IMR-90 (cell line): Measurements from ENCODE around the gene CNPPD1. TPM values are rescaled to one million over a fixed set of nuclear protein-coding genes. Genes with fewer than 3 reads are reported as not detected.
A peak's percentile ranks its signal among the peaks of the same experiment; 100 is the strongest.

Source experiments
- ATAC-seq: fragments of 200-7000 bp; cut with Tn5 transposase; 2 replicates; pipeline ENCODE4 v1.9.1; 2020; ENCODE audit warnings: low read depth, mild to moderate bottlenecking, moderate library complexity
- BruUV-seq: library from RNA; stranded (reverse); fragments of 400-500 nt; replicated peaks from 2 replicates; lab custom pipeline; 2021; lab: Mats Ljungman, UMichigan
- CTCF ChIA-PET: fragments of 300-600 bp; formaldehyde crosslinking; extraction: SDS; loops from one replicate; lab custom pipeline; 2021; ENCODE audit warnings: antibody characterized with exemption; lab: Yijun Ruan, JAX
- POLR2A ChIA-PET: fragments of 300-600 bp; sonication (Branson Sonifier 250); formaldehyde crosslinking; loops from one replicate; lab custom pipeline; 2022; ENCODE audit warnings: antibody characterized with exemption; ENCODE audit not compliant: unreplicated experiment; lab: Charles Lee
- DNase-seq: peaks from one replicate; pipeline ENCODE4 v3.0.0; 2013
- H2AFZ ChIP-seq: replicated peaks from 2 replicates; pipeline ENCODE3; 2013; ENCODE audit warnings: low read length, mild to moderate bottlenecking; ENCODE audit not compliant: poor library complexity
- H2AK5ac ChIP-seq: 2 replicates; pipeline ENCODE4 v1.6.1; 2013; ENCODE audit warnings: low read depth, low read length, inconsistent platforms
- H2AK9ac ChIP-seq: replicated peaks from 2 replicates; pipeline ENCODE3; 2013; ENCODE audit warnings: mild to moderate bottlenecking, low read depth, low read length, moderate library complexity; ENCODE audit not compliant: poor library complexity
- H2BK120ac ChIP-seq: 2 replicates; pipeline ENCODE4 v1.6.1; 2013; ENCODE audit warnings: low read depth, low read length, inconsistent platforms
- H2BK15ac ChIP-seq: 3 replicates; pipeline ENCODE4 v1.6.1; 2013; ENCODE audit warnings: low read depth, low read length, inconsistent platforms
- H2BK20ac ChIP-seq: 2 replicates; pipeline ENCODE4 v1.6.1; 2013; ENCODE audit warnings: low read depth, mild to moderate bottlenecking, inconsistent platforms, low read length, moderate library complexity
- H2BK5ac ChIP-seq: 2 replicates; pipeline ENCODE4 v1.6.1; 2013; ENCODE audit warnings: mild to moderate bottlenecking, low read depth, low read length, inconsistent platforms; ENCODE audit not compliant: poor library complexity, severe bottlenecking
- H3K14ac ChIP-seq: replicated peaks from 2 replicates; pipeline ENCODE4 v1.6.1; 2013; ENCODE audit warnings: low read depth, low read length, inconsistent platforms
- H3K18ac ChIP-seq: 2 replicates; pipeline ENCODE4 v1.6.1; 2013; ENCODE audit warnings: low read depth, low read length, control low read depth
- H3K23ac ChIP-seq: 2 replicates; pipeline ENCODE4 v1.6.1; 2013; ENCODE audit warnings: low read depth, low read length, inconsistent platforms
- H3K27ac ChIP-seq: 2 replicates; pipeline ENCODE4 v1.5.1; 2013; ENCODE audit warnings: mild to moderate bottlenecking, control low read depth, low read length; ENCODE audit not compliant: insufficient read depth
- H3K27me3 ChIP-seq: 2 replicates; pipeline ENCODE4 v1.6.1; 2013; ENCODE audit warnings: low read length; ENCODE audit not compliant: control insufficient read depth, insufficient read depth
- H3K36me3 ChIP-seq: 2 replicates; pipeline ENCODE4 v1.6.1; 2013; ENCODE audit warnings: low read length, mixed read lengths; ENCODE audit not compliant: control insufficient read depth, insufficient read depth
- H3K4ac ChIP-seq: 2 replicates; pipeline ENCODE4 v1.6.1; 2013; ENCODE audit warnings: low read depth, low read length, inconsistent platforms
- H3K4me1 ChIP-seq: 2 replicates; pipeline ENCODE4 v1.6.1; 2013; ENCODE audit warnings: low read length, mixed read lengths; ENCODE audit not compliant: control insufficient read depth, insufficient read depth
- H3K4me2 ChIP-seq: 2 replicates; pipeline ENCODE4 v1.6.1; 2013; ENCODE audit warnings: low read depth, mild to moderate bottlenecking, control low read depth, low read length, moderate library complexity
- H3K4me3 ChIP-seq: 2 replicates; pipeline ENCODE4 v1.5.1; 2013; ENCODE audit warnings: low read depth, mild to moderate bottlenecking, control low read depth, low read length, moderate library complexity; ENCODE audit not compliant: insufficient read depth
- H3K56ac ChIP-seq: 2 replicates; pipeline ENCODE4 v1.6.1; 2013; ENCODE audit warnings: low read length, inconsistent platforms; ENCODE audit not compliant: insufficient read depth; ENCODE audit errors: extremely low read depth
- H3K79me1 ChIP-seq, 2 experiments: 2 replicates each; pipeline ENCODE4 v1.6.1; 2013; ENCODE audit warnings: low read length in 2 of 2, inconsistent platforms in 1 of 2, low read depth in 1 of 2
- H3K9ac ChIP-seq: 2 replicates; pipeline ENCODE4 v1.6.1; 2013; ENCODE audit warnings: low read depth, low read length, control low read depth
- H3K9me1 ChIP-seq: 2 replicates; pipeline ENCODE4 v1.6.1; 2013; ENCODE audit warnings: low read length, inconsistent platforms; ENCODE audit not compliant: insufficient read depth
- H3K9me3 ChIP-seq: 2 replicates; pipeline ENCODE4 v1.6.1; 2013; ENCODE audit warnings: low read length; ENCODE audit not compliant: control insufficient read depth, insufficient read depth
- H4K20me1 ChIP-seq: 2 replicates; pipeline ENCODE4 v1.6.1; 2013; ENCODE audit warnings: low read length, inconsistent platforms; ENCODE audit not compliant: insufficient read depth
- H4K5ac ChIP-seq: 2 replicates; pipeline ENCODE4 v1.6.1; 2013; ENCODE audit warnings: mild to moderate bottlenecking, low read depth, low read length, control low read depth
- H4K8ac ChIP-seq, 2 experiments: 2 replicates each; pipeline ENCODE4 v1.6.1; 2013; ENCODE audit warnings: low read depth in 2 of 2, low read length in 2 of 2, control low read depth in 1 of 2, inconsistent platforms in 1 of 2
- H4K91ac ChIP-seq: 2 replicates; pipeline ENCODE4 v1.6.1; 2013; ENCODE audit warnings: low read depth, low read length, inconsistent platforms; ENCODE audit not compliant: insufficient read depth
- BHLHE40 ChIP-seq: fragments of 150-350 bp; IDR thresholded peaks from 2 replicates; pipeline ENCODE4 v1.6.1; 2016; ENCODE audit warnings: mild to moderate bottlenecking, low read depth, low read length
- CEBPB ChIP-seq: IDR thresholded peaks from 2 replicates; pipeline ENCODE4 v1.6.1; 2012; ENCODE audit warnings: low read depth, low read length, improper control_type of control experiment
- ELK1 ChIP-seq: fragments of 150-350 bp; IDR thresholded peaks from 2 replicates; pipeline ENCODE4 v1.6.1; 2016; ENCODE audit warnings: low read depth, mild to moderate bottlenecking, low read length, moderate library complexity, borderline replicate concordance
- FOS ChIP-seq: fragments of 150-350 bp; IDR thresholded peaks from 2 replicates; pipeline ENCODE4 v1.6.1; 2016; ENCODE audit warnings: low read depth, low read length
- MAFK ChIP-seq: IDR thresholded peaks from 2 replicates; pipeline ENCODE4 v1.6.1; 2012; ENCODE audit warnings: low read depth, low read length, improper control_type of control experiment
- MAZ ChIP-seq: IDR thresholded peaks from 2 replicates; pipeline ENCODE4 v1.6.1; 2012; ENCODE audit warnings: low read depth, mild to moderate bottlenecking, low read length, improper control_type of control experiment, moderate library complexity, borderline replicate concordance
- MXI1 ChIP-seq: IDR thresholded peaks from 2 replicates; pipeline ENCODE4 v1.6.1; 2012; ENCODE audit warnings: low read depth, mild to moderate bottlenecking, low read length, moderate library complexity, borderline replicate concordance
- NFE2L2 ChIP-seq: fragments of 150-350 bp; IDR thresholded peaks from 2 replicates; pipeline ENCODE4 v1.6.1; 2016; ENCODE audit warnings: low read depth, mild to moderate bottlenecking, low read length
- POLR2A ChIP-seq: IDR thresholded peaks from 2 replicates; pipeline ENCODE4 v1.6.1; 2012; ENCODE audit warnings: mild to moderate bottlenecking, low read depth, low read length
- RAD21 ChIP-seq: IDR thresholded peaks from 2 replicates; pipeline ENCODE4 v1.6.1; 2012; ENCODE audit warnings: low read length, improper control_type of control experiment
- RCOR1 ChIP-seq: IDR thresholded peaks from 2 replicates; pipeline ENCODE4 v1.6.1; 2012; ENCODE audit warnings: mild to moderate bottlenecking, low read length, improper control_type of control experiment; ENCODE audit not compliant: insufficient replicate concordance
- RFX5 ChIP-seq: IDR thresholded peaks from 2 replicates; pipeline ENCODE4 v1.8.0; 2012; ENCODE audit warnings: low read depth, mild to moderate bottlenecking, low read length, moderate library complexity
- SMC3 ChIP-seq: fragments of 150-350 bp; IDR thresholded peaks from 2 replicates; pipeline ENCODE4 v1.6.1; 2016; ENCODE audit warnings: low read depth, mild to moderate bottlenecking, antibody characterized with exemption, low read length, moderate library complexity
- USF2 ChIP-seq: fragments of 150-350 bp; IDR thresholded peaks from 2 replicates; pipeline ENCODE4 v1.6.1; 2017; ENCODE audit warnings: mild to moderate bottlenecking, antibody characterized with exemption, low read length, low read depth
- WGBS, 2 experiments: methylation state at CpG; one replicate each; pipeline versions ENCODE4 v1.1.5 to v1.1.7; 2013; ENCODE audit warnings: missing lambda C conversion rate in 2 of 2; ENCODE audit not compliant: insufficient read length in 1 of 2; ENCODE audit errors: extremely low coverage in 2 of 2; 5-methylcytosine and 5-hydroxymethylcytosine counted together
- dilution Hi-C: fragments of 300-500 bp; cut with HindIII; formaldehyde crosslinking; loops from one replicate; pipeline ENCODE4 v1.14.3; 2018; ENCODE audit warnings: low sequenced_read_pairs; ENCODE audit not compliant: unreplicated experiment
- in situ Hi-C: fragments of 300-500 bp; cut with MboI; formaldehyde crosslinking; loops from 3 replicates; pipeline ENCODE4 v1.14.3; 2019; ENCODE audit warnings: low sequenced_read_pairs, inconsistent platforms, mixed read lengths
- intact Hi-C: fragments of 100-400 bp; cut with micrococcal nuclease; formaldehyde crosslinking; loops from 2 replicates; pipeline ENCODE4 v1.10.0; 2022
- polyA plus RNA-seq, 3 experiments: library from polyadenylated mRNA; depleted of rRNA; stranded (reverse); fragments of >200 nt; gene quantifications; 2 replicates each; pipeline ENCODE4 v1.2.3, GENCODE V29; 2012; ENCODE audit warnings: low replicate concordance in 1 of 3
- total RNA-seq: library from RNA; depleted of rRNA; stranded (reverse); fragments of >200 nt; gene quantifications from 2 replicates; pipeline ENCODE4 v1.2.3, GENCODE V29; 2012

The CNPPD1 gene
- total and polyA plus RNA-seq, 2 of the 4 experiments (the other 2 are of a cell fraction) = 11.1 to 29.2 TPM

- Histone ChIP-seq H2AK5ac (peak within 1 kb of the TSS; percentile 97), H3K9me3 (no peaks in the 10 kb centered on the region), H4K5ac (peak within 1 kb of the TSS; percentile 94), H3K79me1 (peaks cover 25 to 51% of the 10 kb centered on the region in 2 experiments), H3K4me1 (0 out of 2 replicates have a peak, but pooled peaks cover 6% of the 10 kb centered on the region), H3K18ac (peak within 1 kb of the TSS; percentile 60), H3K23ac (peak within 1 kb of the TSS; percentile 97), H3K36me3 (peaks cover 45% of the 10 kb centered on the region), H2BK20ac (no peak within 1 kb of the TSS; the same call in 1 of the 2 replicates), H3K4ac (peak within 1 kb of the TSS; percentile 99), H3K27ac (peak within 1 kb of the TSS; percentile 96), H3K9ac (peak within 1 kb of the TSS; percentile 96), H2BK15ac (peak within 1 kb of the TSS; percentile 57; the same call in 1 of the 3 replicates), H3K9me1 (0 out of 2 replicates have a peak, but pooled peaks cover 2% of the 10 kb centered on the region), H4K8ac (peak within 1 kb of the TSS; percentile 72 to 99), H2AFZ (peak within 1 kb of the TSS; percentile 100), H4K91ac (peak within 1 kb of the TSS; percentile 97), H4K20me1 (peaks cover 14% of the 10 kb centered on the region; the same call in 1 of the 2 replicates), H3K27me3 (no peaks in the 10 kb centered on the region), H3K4me2 (peak within 1 kb of the TSS; percentile 99), H2AK9ac (peak within 1 kb of the TSS; percentile 100), H2BK120ac (peak within 1 kb of the TSS; percentile 86), H3K14ac (peak within 1 kb of the TSS; percentile 100), H3K4me3 (peak within 1 kb of the TSS; percentile 64), H3K56ac (peak within 1 kb of the TSS; percentile 81), H2BK5ac (peak within 1 kb of the TSS; percentile 87)
- POLR2A ChIA-PET = no interaction called here
- ATAC-seq = peak; percentile 73
- DNase-seq = peak; percentile 89
- intact Hi-C loops (loop anchor here (2.0 to 5.0 kb wide), 3 partner anchors 29 to 210 kb away; partner anchors contain the start of genes DNAJB2, DNPEP and ZFAND2B), dilution Hi-C loops (no loop called here), in situ Hi-C loops (no loop called here)
- WGBS, 2 experiments = 0% methylated on average over 6 of the region's 67 CpGs; no CpG with 5 or more reads in 1 of the 2 experiments
- no TSS peak for BruUV-seq
- CTCF ChIA-PET = interaction anchor here (0.6 kb wide), 1 partner anchor 325 kb away, joined by 3 read pairs; no protein-coding TSS in a partner anchor
- peak; percentile 71 for TF ChIP-seq FOS
- no peak for TF ChIP-seq RFX5
- no peak for TF ChIP-seq RCOR1
- TF ChIP-seq USF2 = peak; percentile 100
- peak; percentile 89 for TF ChIP-seq POLR2A
- TF ChIP-seq MXI1 = 0 out of 2 replicates have a peak, but pooled peaks have one; percentile 32
- no peak for TF ChIP-seq NFE2L2
- 0 out of 2 replicates have a peak, but pooled peaks have one; percentile 4 for TF ChIP-seq RAD21
- TF ChIP-seq ELK1 = no peak
- peak; percentile 80 for TF ChIP-seq MAZ
- TF ChIP-seq MAFK = 0 out of 2 replicates have a peak, but pooled peaks have one; percentile 7
- peak; percentile 42; the same call in 1 of the 2 replicates for TF ChIP-seq CEBPB
- peak; percentile 30 for TF ChIP-seq SMC3
- TF ChIP-seq BHLHE40 = peak; percentile 89
These were observed 1.0 kb upstream of the CNPPD1 start, which contains the start of gene RETREG2 for GRCh38 chr2:219177552-219178376. TSS of gene RETREG2 (plus strand) at chr2:219178275. CDS start at chr2:219178353, 78 bp downstream.
